MCF 10A (cell line): ENCODE data around the gene KLF15. TPM values are rescaled to one million over a fixed set of nuclear protein-coding genes. Genes with fewer than 3 reads are reported as not detected.

Experiments used
- BruUV-seq: library from RNA; stranded (reverse); fragments of 400-500 nt; replicated peaks from 2 replicates; lab custom pipeline; 2021; lab: Mats Ljungman, UMichigan
- CTCF ChIA-PET: fragments of 300-600 bp; sonication (Branson Sonifier 250); formaldehyde crosslinking; extraction: SDS; loops from one replicate; lab custom pipeline; 2021; ENCODE audit warnings: antibody characterized with exemption, inconsistent platforms; lab: Yijun Ruan, JAX
- POLR2A ChIA-PET: fragments of 300-600, 350-650 bp; sonication (Branson Sonifier 250); formaldehyde crosslinking; extraction: SDS; loops from one replicate; lab custom pipeline; 2020; ENCODE audit warnings: antibody characterized with exemption, inconsistent platforms; lab: Yijun Ruan, JAX
- DNase-seq: peaks from one replicate; pipeline ENCODE4 v3.0.0-alpha.2; 2018; ENCODE audit not compliant: unreplicated experiment
- H3K27ac Mint-ChIP-seq: one replicate; pipeline ENCODE4 v1.8.0; 2022; ENCODE audit warnings: mild to moderate bottlenecking, low read depth, mixed read lengths; ENCODE audit not compliant: unreplicated experiment
- H3K27me3 Mint-ChIP-seq: one replicate; pipeline ENCODE4 v1.8.0; 2022; ENCODE audit warnings: mixed read lengths; ENCODE audit not compliant: insufficient read depth, unreplicated experiment
- H3K36me3 Mint-ChIP-seq: one replicate; pipeline ENCODE4 v1.8.0; 2022; ENCODE audit warnings: mild to moderate bottlenecking, moderate library complexity, mixed read lengths; ENCODE audit not compliant: insufficient read depth, unreplicated experiment
- H3K4me1 Mint-ChIP-seq: one replicate; pipeline ENCODE4 v1.8.0; 2022; ENCODE audit warnings: mixed read lengths; ENCODE audit not compliant: insufficient read depth, unreplicated experiment
- H3K4me3 Mint-ChIP-seq: one replicate; pipeline ENCODE4 v1.8.0; 2022; ENCODE audit warnings: mild to moderate bottlenecking, moderate library complexity, mixed read lengths; ENCODE audit not compliant: unreplicated experiment
- H3K9me3 Mint-ChIP-seq: one replicate; pipeline ENCODE4 v1.8.0; 2022; ENCODE audit warnings: mixed read lengths; ENCODE audit not compliant: unreplicated experiment
- intact Hi-C: fragments of 100-400 bp; cut with micrococcal nuclease; formaldehyde crosslinking; loops from 2 replicates; pipeline ENCODE4 v1.14.1; 2022
- total RNA-seq: library from RNA; stranded (reverse); gene quantifications from 2 replicates; pipeline ENCODE4 v1.2.3, GENCODE V29; 2022
- TF ChIP-seq, protein P1 (sequence below): fragments of 200-600 bp; IDR thresholded peaks from one replicate; pipeline ENCODE4 v1.8.0; 2022; ENCODE audit warnings: antibody characterized with exemption, mild to moderate bottlenecking; ENCODE audit not compliant: unreplicated experiment

The KLF15 gene
- total RNA-seq, 1 experiment from 2014 or later, result 8.3 TPM

DNA sequence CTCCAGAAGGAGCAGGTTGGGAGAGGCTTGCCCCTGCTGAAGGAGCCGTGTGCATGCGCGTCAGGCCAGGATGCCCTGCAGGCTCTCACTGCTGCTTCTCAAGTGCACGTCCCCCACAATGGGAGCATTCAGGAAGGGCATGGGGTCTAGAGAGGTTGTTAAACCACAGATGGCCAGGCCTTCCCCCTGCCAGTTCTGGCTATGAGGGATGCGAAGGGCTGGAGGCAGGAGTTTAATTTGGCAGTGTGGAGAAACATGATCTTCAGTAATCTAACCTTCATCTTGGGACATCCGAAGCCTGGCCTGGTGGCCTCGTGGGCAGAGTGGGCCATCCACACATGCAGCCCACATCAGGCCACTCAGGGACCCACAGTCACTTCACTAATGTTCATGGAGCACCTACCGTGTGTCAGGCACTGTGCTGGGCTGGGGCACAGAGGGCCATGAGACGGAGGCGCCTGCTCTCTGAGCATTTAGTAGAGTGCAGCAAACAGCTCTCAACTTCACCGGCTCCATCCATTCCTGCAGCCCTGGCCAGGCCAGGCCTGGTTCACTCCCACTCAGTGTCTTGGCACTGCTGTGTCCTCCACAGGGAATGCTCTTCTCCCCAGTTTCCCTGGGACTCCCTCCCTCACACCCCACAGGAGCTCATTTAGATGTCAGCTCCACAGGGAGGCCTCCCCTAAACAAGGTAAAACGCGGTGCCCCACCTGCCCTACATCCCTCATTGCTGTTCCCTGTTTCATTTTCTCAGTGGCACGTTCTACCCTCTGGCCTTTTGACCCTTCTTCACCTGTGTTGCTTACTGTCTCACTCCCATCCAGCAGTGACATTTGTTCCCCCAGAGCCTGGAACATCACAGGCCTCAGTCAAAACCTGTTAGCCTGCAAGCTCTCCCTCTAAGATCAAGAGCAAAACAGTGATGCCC, 41.5 kb upstream of the KLF15 start:
- Mint-ChIP-seq H3K4me1 (no peaks in the 10 kb centered on the region), H3K36me3 (no peaks in the 10 kb centered on the region), H3K27ac (no peak overlapping the region), H3K9me3 (no peaks in the 10 kb centered on the region), H3K4me3 (no peak overlapping the region), H3K27me3 (peaks cover 28% of the 10 kb centered on the region)
- ChIA-PET CTCF (interaction anchor here (0.5 to 0.9 kb wide), 3 partner anchors 11 to 48 kb away, joined by 3 to 5 read pairs (median 3); no protein-coding TSS in a partner anchor), POLR2A (no interaction called here)
- intact Hi-C loops, result no loop called here
- TF ChIP-seq, protein P1, sequence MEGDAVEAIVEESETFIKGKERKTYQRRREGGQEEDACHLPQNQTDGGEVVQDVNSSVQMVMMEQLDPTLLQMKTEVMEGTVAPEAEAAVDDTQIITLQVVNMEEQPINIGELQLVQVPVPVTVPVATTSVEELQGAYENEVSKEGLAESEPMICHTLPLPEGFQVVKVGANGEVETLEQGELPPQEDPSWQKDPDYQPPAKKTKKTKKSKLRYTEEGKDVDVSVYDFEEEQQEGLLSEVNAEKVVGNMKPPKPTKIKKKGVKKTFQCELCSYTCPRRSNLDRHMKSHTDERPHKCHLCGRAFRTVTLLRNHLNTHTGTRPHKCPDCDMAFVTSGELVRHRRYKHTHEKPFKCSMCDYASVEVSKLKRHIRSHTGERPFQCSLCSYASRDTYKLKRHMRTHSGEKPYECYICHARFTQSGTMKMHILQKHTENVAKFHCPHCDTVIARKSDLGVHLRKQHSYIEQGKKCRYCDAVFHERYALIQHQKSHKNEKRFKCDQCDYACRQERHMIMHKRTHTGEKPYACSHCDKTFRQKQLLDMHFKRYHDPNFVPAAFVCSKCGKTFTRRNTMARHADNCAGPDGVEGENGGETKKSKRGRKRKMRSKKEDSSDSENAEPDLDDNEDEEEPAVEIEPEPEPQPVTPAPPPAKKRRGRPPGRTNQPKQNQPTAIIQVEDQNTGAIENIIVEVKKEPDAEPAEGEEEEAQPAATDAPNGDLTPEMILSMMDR, result no peak
- BruUV-seq, result no TSS peak
- DNase-seq, result no peak

DNA sequence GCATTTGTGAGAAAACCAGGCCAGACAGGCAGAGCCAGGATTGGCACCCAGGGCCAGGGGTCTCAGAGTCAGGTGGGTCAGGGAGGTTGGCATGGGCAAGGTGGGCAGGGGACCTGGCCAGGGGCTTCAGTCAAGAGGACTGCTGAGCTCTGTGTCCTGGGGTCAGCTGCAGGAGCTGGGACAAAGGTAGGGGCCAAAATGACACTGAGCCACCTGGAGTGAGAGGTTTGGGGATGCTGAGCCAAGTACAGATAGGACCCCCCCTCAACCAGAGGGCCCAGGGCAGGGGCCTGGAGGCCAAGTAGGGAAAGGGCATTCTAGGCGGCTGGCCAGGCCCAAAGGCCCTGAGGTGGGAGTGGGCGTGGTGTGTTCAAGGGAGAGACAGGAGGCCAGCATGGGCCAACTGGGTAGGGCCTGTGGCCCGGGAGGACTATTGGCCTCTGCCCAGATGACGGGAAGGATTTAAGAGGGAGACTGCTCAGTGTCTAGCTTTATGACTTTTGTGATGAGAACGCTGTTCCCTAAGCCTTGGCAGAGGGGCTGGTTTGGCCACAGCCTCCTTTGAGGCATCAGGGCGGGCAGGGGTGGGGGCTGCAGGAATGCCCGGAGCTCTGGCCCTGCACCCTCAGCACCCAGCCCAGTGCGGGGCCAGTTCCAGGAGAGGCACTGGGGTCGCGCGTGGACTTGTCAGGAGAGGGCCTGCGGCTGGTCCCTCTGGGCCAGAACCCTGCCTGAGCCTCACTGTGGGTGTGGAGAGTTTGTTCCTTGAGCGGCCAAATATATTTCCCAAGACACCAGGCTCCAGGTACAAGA, 40.6 kb upstream of the KLF15 start:
- intact Hi-C loops, result no loop called here
- Mint-ChIP-seq H3K36me3 (no peaks in the 10 kb centered on the region), H3K4me1 (no peaks in the 10 kb centered on the region), H3K27me3 (peaks cover 21% of the 10 kb centered on the region), H3K4me3 (no peak overlapping the region), H3K9me3 (no peaks in the 10 kb centered on the region), H3K27ac (no peak overlapping the region)
- POLR2A ChIA-PET, result interaction anchor here (0.5 kb wide), 1 partner anchor 9 kb away, joined by 3 read pairs; no protein-coding TSS in a partner anchor
- CTCF ChIA-PET, result interaction anchor here (0.5 to 2.2 kb wide), 3 partner anchors 10 to 264 kb away, joined by 3 to 10 read pairs (median 3); no protein-coding TSS in a partner anchor
- TF ChIP-seq, protein P1, result no peak
- BruUV-seq, result no TSS peak
- DNase-seq, result no peak

DNA sequence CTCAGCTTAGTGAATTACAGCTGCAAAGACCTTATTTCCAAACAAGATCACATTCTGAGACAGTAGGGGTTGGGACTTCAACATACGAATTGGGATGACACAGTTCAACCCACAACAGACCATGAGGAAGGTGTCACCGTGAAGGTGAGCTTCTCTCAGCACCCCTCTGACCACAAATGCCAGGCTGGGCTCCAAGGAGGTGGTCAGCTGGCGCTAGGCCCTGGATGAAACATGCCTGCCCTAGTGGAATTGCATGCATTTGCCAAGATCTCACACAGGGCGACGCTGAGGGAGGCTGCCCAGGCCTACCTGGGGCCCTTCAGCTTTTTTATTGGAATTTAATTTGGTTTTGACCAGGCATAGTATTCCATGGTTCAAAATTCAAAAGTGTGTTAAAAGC, 39.3 kb upstream of the KLF15 start:
- CTCF ChIA-PET, result interaction anchor here (0.6 to 2.2 kb wide), 3 partner anchors 199 to 1149 kb away, joined by 3 to 10 read pairs (median 3); no protein-coding TSS in a partner anchor
- no peaks in the 10 kb centered on the region for H3K36me3 Mint-ChIP-seq
- intact Hi-C loops, result no loop called here
- BruUV-seq, result no TSS peak
- no peaks in the 10 kb centered on the region for H3K4me1 Mint-ChIP-seq
- no peak overlapping the region for H3K27ac Mint-ChIP-seq
- peaks cover 8% of the 10 kb centered on the region for H3K27me3 Mint-ChIP-seq
- TF ChIP-seq, protein P1, result no peak
- H3K9me3 Mint-ChIP-seq, result no peaks in the 10 kb centered on the region
- H3K4me3 Mint-ChIP-seq, result no peak overlapping the region
- POLR2A ChIA-PET, result no interaction called here
- DNase-seq, result no peak
